ENCODE measurements around the gene POLR2C.

Gene POLR2C

GRCh38 chr16:57509231-57509923, 46.9 kb downstream of the POLR2C start:
- H3K36me3 ChIP-seq = no peaks in the 10 kb centered on the region
- H3K4me1 ChIP-seq (ENCODE audit: control insufficient read depth in 1 of 2, insufficient read depth in 1 of 2, low read depth in 1 of 2, low read length in 1 of 2) = no peaks in the 10 kb centered on the region
- no peaks in the 10 kb centered on the region for H3K9me3 ChIP-seq
- H3K27ac ChIP-seq = no peak overlapping the region
- TF ChIP-seq CTCF (IDR thresholded peaks at IDR 0.05) = no peak
- no peaks in the 10 kb centered on the region for H3K27me3 ChIP-seq
- H3K4me3 ChIP-seq (ENCODE audit: low read depth in 1 of 2, low read length in 1 of 2) = no peak overlapping the region

DNA sequence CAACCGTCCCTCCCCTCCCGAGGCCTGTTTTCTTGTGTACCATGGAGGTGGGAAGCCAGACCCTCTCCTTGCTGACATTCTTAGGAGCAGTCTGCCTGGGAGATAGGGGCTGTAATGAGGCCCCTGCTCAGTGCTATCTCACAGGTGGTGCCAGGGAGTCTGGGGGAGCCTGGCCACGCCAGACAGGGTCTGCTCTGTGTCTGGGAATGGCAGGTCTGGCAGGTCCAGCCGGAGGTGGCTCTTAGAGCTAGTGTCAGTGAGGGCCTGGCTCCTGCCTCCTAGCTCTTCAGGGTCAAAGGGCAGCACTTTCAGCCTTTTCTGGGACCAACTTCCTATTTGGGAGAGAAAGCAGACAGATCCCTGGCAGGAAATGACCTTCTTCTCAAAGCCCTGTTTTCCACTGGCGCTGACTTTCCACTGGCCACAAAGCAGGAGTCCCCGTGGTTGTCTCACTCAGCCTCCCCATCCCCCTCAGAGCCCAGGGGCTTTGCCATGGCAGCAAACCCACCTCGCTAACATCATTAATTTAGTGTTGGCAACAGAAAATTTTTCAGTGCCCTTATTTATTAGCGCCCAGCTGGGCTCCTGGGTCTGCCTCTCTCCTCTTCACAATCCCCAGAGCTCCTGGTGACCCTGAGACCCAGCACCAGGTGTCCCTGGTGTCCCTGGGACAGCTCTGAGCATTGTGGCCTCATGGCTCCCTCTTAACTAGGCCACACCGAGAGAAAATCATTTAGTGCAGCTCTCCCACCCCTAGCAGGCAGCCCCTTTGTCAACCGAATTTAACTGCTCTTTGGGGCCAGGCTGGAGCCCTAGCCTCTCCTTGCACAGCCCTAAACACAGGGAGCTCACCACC, 47.8 kb downstream of the POLR2C start:
- Histone ChIP-seq H3K4me3 (ENCODE audit: low read depth in 1 of 2, low read length in 1 of 2) (no peak overlapping the region), H3K4me1 (ENCODE audit: control insufficient read depth in 1 of 2, insufficient read depth in 1 of 2, low read depth in 1 of 2, low read length in 1 of 2) (no peaks in the 10 kb centered on the region), H3K27ac (no peak overlapping the region), H3K9me3 (no peaks in the 10 kb centered on the region), H3K27me3 (no peaks in the 10 kb centered on the region), H3K36me3 (no peaks in the 10 kb centered on the region)
- TF ChIP-seq CTCF (IDR thresholded peaks at IDR 0.05) = no peak

DNA sequence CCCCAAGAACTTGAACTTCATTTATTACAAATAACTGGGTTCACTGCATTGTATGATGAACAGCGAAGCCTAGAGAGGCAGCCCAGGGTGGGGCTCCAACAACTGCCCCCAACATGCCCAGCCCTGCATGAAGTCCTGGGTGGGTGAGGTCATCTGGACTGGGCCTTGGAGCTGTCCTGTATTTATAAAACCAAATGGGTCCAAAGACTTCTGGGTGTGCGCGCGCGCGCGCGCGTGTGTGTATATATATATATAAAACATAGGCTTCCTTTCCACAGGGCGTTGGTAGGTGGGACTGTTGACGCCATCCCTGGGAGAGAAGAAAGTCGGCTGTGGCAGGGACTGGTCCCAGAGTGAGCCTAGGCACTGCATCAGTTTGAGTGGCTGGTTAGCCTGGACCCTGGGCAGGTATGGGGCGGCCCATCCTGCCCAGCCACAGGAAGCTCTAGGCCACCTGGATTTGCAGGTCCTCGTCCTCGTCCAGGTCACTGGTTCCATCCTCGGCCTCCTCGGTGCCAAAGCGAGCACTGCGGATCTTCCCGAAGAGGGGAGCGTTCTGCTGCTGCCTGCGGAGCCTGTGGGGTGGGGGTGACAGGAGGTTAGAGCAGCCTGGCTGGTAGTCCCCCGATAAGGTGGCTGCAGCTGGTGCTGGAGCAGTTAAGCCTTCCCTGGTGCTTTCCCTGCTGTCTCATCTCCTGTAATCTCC, 50.0 kb downstream of the POLR2C start:
- no peaks in the 10 kb centered on the region for H3K4me1 ChIP-seq (ENCODE audit: control insufficient read depth in 1 of 2, insufficient read depth in 1 of 2, low read depth in 1 of 2, low read length in 1 of 2)
- H3K27me3 ChIP-seq = no peaks in the 10 kb centered on the region
- no peaks in the 10 kb centered on the region for H3K9me3 ChIP-seq
- no peaks in the 10 kb centered on the region for H3K36me3 ChIP-seq
- H3K4me3 ChIP-seq (ENCODE audit: low read depth in 1 of 2, low read length in 1 of 2) = no peak overlapping the region
- H3K27ac ChIP-seq = no peak overlapping the region
- no peak for TF ChIP-seq CTCF (IDR thresholded peaks at IDR 0.05)

- no peaks in the 10 kb centered on the region for H3K36me3 ChIP-seq
- no peaks in the 10 kb centered on the region for H3K27me3 ChIP-seq
- H3K27ac ChIP-seq = no peak overlapping the region
These were observed 51.1 kb downstream of the POLR2C start for GRCh38 chr16:57513371-57514102.

More at GRCh38 chr16:57513371-57514102, 51.1 kb downstream of the POLR2C start:
- H3K9me3 ChIP-seq = no peaks in the 10 kb centered on the region
- no peaks in the 10 kb centered on the region for H3K4me1 ChIP-seq (ENCODE audit: control insufficient read depth in 1 of 2, insufficient read depth in 1 of 2, low read depth in 1 of 2, low read length in 1 of 2)
- TF ChIP-seq CTCF (IDR thresholded peaks at IDR 0.05) = no peak
- H3K4me3 ChIP-seq (ENCODE audit: low read depth in 1 of 2, low read length in 1 of 2) = no peak overlapping the region
